ENCODE data around the gene PLCH2. TPM values are rescaled to one million over a fixed set of nuclear protein-coding genes. Genes with fewer than 3 reads are reported as not detected.

The PLCH2 gene
- total RNA-seq, 2 experiments from 2014 or later, result 9.8 to 11.8 TPM

GRCh38 chr1:2474933-2475371 lies 1.1 kb upstream of the PLCH2 start:
- ATAC-seq, result no peak
- no peak for DNase-seq
- Mint-ChIP-seq H3K9me3 (ENCODE audit: insufficient read depth) (no peaks in the 10 kb centered on the region), H3K4me1 (ENCODE audit: low read depth) (no peaks in the 10 kb centered on the region), H3K27ac (no peak overlapping the region), H3K27me3 (ENCODE audit: low read depth) (no peaks in the 10 kb centered on the region), H3K36me3 (ENCODE audit: low read depth) (no peaks in the 10 kb centered on the region), H3K4me3 (no peak overlapping the region)
- CTCF ChIA-PET, result interaction anchor here (1.1 kb wide), 1 partner anchor 59 kb away, joined by 3 read pairs; no protein-coding TSS in a partner anchor
- POLR2A ChIA-PET, result interaction anchor here (0.5 kb wide), 1 partner anchor 43 kb away, joined by 3 read pairs; no protein-coding TSS in a partner anchor

DNA sequence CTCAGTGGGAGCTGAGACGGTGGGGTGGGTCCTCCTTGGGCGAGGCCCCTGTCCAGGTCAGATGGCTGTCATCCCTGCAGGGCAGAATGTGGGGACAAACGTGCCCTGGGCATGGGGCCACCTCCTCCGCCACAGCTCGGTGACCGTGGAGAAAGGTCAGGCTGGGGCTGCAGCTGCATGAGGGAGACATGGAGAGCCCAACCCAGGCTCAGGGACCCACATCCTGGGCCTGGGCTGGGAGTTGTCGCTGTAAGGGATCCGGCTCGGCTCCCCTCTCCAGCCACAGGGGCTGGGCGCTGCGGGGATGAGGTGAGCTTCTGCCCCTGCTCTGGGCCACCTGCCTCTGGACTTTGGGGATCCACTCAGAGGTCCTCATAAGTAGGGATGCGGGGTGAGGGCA lies 518 bp upstream of the PLCH2 start:
- Mint-ChIP-seq H3K36me3 (ENCODE audit: low read depth) (no peaks in the 10 kb centered on the region), H3K27me3 (ENCODE audit: low read depth) (no peaks in the 10 kb centered on the region), H3K4me3 (no peak overlapping the region), H3K27ac (no peak overlapping the region), H3K4me1 (ENCODE audit: low read depth) (no peaks in the 10 kb centered on the region), H3K9me3 (ENCODE audit: insufficient read depth) (no peaks in the 10 kb centered on the region)
- DNase-seq, result no peak
- no peak for ATAC-seq
- ChIA-PET POLR2A (interaction anchor here (0.5 kb wide), 1 partner anchor 43 kb away, joined by 3 read pairs; no protein-coding TSS in a partner anchor), CTCF (no interaction called here)

- ChIA-PET CTCF (interaction anchor here (1.6 kb wide), 1 partner anchor 71 kb away, joined by 3 read pairs; no protein-coding TSS in a partner anchor), POLR2A (no interaction called here)
- no peak for ATAC-seq
- no peak for DNase-seq
- H3K4me1 Mint-ChIP-seq (ENCODE audit: low read depth), result no peaks in the 10 kb centered on the region
- H3K36me3 Mint-ChIP-seq (ENCODE audit: low read depth), result no peaks in the 10 kb centered on the region
- H3K27ac Mint-ChIP-seq, result no peak overlapping the region
- no peak overlapping the region for H3K4me3 Mint-ChIP-seq
- H3K9me3 Mint-ChIP-seq (ENCODE audit: insufficient read depth), result no peaks in the 10 kb centered on the region
- no peaks in the 10 kb centered on the region for H3K27me3 Mint-ChIP-seq (ENCODE audit: low read depth)
Measured at GRCh38 chr1:2477309-2477708, 1.2 kb downstream of the PLCH2 start.

DNA sequence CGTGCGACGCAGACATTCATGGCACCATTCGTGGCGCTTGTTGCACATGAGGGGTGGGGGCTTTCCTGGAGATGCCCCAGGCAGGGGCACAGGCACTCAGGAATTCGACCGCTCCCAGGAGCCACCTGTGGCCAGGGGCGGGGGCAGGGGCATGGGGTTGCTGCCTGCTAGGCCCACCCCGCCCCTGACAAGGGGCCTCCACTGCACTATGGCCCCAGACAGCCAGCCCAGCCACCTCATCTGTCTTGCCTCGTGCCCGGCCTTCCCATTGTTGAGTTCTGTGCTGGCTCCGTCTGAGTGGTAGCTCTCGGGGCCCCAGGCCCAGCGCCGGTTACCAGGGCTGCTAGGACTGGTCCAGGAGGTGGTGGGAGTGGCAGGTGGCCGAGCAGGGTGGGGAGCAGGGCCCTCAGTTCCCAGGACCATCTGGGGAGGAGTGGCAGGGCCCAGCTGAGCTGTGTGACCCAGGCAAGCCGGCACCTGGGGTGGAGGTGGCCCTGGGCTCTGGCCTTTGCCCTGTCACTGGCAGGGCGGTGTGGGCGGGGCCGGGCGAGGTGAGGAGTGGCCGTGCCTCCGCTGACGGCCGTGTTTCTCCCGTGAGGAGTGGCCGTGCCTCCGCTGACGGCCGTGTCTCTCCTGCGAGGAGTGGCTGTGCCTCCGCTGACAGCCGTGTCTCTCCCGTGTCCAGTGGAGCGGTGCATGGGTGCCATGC lies 1.9 kb downstream of the PLCH2 start:
- no peak for ATAC-seq
- H3K27ac Mint-ChIP-seq, result no peak overlapping the region
- H3K9me3 Mint-ChIP-seq (ENCODE audit: insufficient read depth), result no peaks in the 10 kb centered on the region
- H3K27me3 Mint-ChIP-seq (ENCODE audit: low read depth), result no peaks in the 10 kb centered on the region
- H3K4me1 Mint-ChIP-seq (ENCODE audit: low read depth), result no peaks in the 10 kb centered on the region
- no peak for DNase-seq
- no peak overlapping the region for H3K4me3 Mint-ChIP-seq
- H3K36me3 Mint-ChIP-seq (ENCODE audit: low read depth), result no peaks in the 10 kb centered on the region
- ChIA-PET POLR2A (interaction anchor here (0.6 kb wide), 1 partner anchor 1287 kb away, joined by 3 read pairs; no protein-coding TSS in a partner anchor), CTCF (interaction anchor here (1.6 kb wide), 1 partner anchor 71 kb away, joined by 3 read pairs; no protein-coding TSS in a partner anchor)

DNA sequence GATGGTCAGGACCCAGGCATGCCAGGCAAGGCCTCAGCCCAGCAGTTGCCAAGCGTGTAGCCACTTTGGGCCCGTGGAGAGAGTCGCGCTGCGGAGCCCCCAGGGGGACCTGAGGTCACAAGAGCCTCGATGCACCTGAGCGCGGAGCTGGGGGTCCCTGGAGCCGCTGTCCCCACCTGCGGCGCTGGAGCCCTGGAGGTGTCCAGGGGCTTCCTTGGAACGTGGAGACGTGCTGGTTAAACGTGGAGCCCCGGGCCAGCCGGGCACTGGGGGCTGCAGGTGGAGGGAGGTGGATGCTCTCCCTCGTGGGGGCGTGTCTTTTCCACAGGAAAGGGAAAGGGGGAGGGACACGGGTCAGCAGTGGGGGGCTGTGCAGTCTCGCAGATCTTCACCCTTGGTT lies 3.1 kb downstream of the PLCH2 start:
- POLR2A ChIA-PET, result no interaction called here
- H3K9me3 Mint-ChIP-seq (ENCODE audit: insufficient read depth), result no peaks in the 10 kb centered on the region
- DNase-seq (no peak), ATAC-seq (no peak)
- H3K27me3 Mint-ChIP-seq (ENCODE audit: low read depth), result no peaks in the 10 kb centered on the region
- H3K27ac Mint-ChIP-seq, result no peak overlapping the region
- no peaks in the 10 kb centered on the region for H3K4me1 Mint-ChIP-seq (ENCODE audit: low read depth)
- no peak overlapping the region for H3K4me3 Mint-ChIP-seq
- H3K36me3 Mint-ChIP-seq (ENCODE audit: low read depth), result no peaks in the 10 kb centered on the region
- CTCF ChIA-PET, result no interaction called here

DNA sequence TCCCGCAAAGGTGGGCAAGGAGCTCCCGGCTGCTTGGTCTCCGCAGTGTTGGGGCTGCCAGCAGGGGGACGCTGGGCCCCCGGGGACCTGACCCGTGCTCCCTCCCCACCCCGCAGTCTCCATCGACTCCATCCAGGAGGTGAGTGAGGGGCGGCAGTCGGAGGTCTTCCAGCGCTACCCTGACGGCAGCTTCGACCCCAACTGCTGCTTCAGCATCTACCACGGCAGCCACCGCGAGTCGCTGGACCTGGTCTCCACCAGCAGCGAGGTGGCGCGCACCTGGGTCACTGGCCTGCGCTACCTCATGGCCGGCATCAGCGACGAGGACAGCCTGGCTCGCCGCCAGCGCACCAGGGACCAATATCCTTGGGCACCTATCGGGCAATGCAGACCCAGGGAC lies 3.5 kb downstream of the PLCH2 start:
- no peaks in the 10 kb centered on the region for H3K9me3 Mint-ChIP-seq (ENCODE audit: insufficient read depth)
- no peak for DNase-seq
- H3K4me1 Mint-ChIP-seq (ENCODE audit: low read depth), result no peaks in the 10 kb centered on the region
- H3K4me3 Mint-ChIP-seq, result no peak overlapping the region
- POLR2A ChIA-PET, result no interaction called here
- no peaks in the 10 kb centered on the region for H3K27me3 Mint-ChIP-seq (ENCODE audit: low read depth)
- CTCF ChIA-PET, result no interaction called here
- H3K36me3 Mint-ChIP-seq (ENCODE audit: low read depth), result no peaks in the 10 kb centered on the region
- no peak for ATAC-seq
- H3K27ac Mint-ChIP-seq, result no peak overlapping the region

- H3K36me3 Mint-ChIP-seq (ENCODE audit: low read depth), result no peaks in the 10 kb centered on the region
- no peak for DNase-seq
- H3K4me3 Mint-ChIP-seq, result no peak overlapping the region
- H3K4me1 Mint-ChIP-seq (ENCODE audit: low read depth), result no peaks in the 10 kb centered on the region
- H3K9me3 Mint-ChIP-seq (ENCODE audit: insufficient read depth), result no peaks in the 10 kb centered on the region
- POLR2A ChIA-PET, result no interaction called here
- no peaks in the 10 kb centered on the region for H3K27me3 Mint-ChIP-seq (ENCODE audit: low read depth)
- ATAC-seq, result no peak
- CTCF ChIA-PET, result interaction anchor here (0.8 kb wide), 1 partner anchor 44 kb away, joined by 3 read pairs; no protein-coding TSS in a partner anchor
- no peak overlapping the region for H3K27ac Mint-ChIP-seq
Measured at GRCh38 chr1:2480236-2480985, 4.3 kb downstream of the PLCH2 start.

- no peaks in the 10 kb centered on the region for H3K4me1 Mint-ChIP-seq (ENCODE audit: low read depth)
- ChIA-PET CTCF (no interaction called here), POLR2A (no interaction called here)
- H3K27ac Mint-ChIP-seq, result no peak overlapping the region
- ATAC-seq (no peak), DNase-seq (no peak)
- no peaks in the 10 kb centered on the region for H3K36me3 Mint-ChIP-seq (ENCODE audit: low read depth)
- no peak overlapping the region for H3K4me3 Mint-ChIP-seq
- H3K9me3 Mint-ChIP-seq (ENCODE audit: insufficient read depth), result no peaks in the 10 kb centered on the region
- no peaks in the 10 kb centered on the region for H3K27me3 Mint-ChIP-seq (ENCODE audit: low read depth)
Measured at GRCh38 chr1:2480986-2481364, 4.9 kb downstream of the PLCH2 start.

DNA sequence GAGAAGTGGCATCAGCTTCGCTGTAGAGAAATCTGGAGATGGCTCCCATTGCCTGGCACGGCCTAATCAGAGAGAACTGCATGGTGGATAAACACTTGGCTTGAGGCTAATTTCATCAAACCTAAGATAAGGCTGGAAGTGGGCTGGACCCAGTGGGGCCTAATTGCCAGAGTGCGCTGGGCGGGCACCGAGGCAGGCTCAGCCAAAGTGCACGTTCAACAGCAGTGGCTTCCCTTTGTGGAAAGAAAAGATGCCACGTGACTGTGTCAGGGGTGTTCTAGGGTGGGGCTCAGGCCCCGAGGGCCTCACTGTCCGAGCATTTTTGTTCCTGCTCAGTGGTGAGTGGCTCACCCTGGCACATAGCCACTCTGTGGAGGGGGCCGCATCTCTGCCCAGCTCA lies 5.8 kb downstream of the PLCH2 start:
- no peaks in the 10 kb centered on the region for H3K4me1 Mint-ChIP-seq (ENCODE audit: low read depth)
- ChIA-PET CTCF (interaction anchor here (0.5 kb wide), 1 partner anchor 689 kb away, joined by 3 read pairs; no protein-coding TSS in a partner anchor), POLR2A (interaction anchor here (0.6 kb wide), 1 partner anchor 306 kb away, joined by 4 read pairs; no protein-coding TSS in a partner anchor)
- ATAC-seq, result no peak
- H3K36me3 Mint-ChIP-seq (ENCODE audit: low read depth), result no peaks in the 10 kb centered on the region
- no peak for DNase-seq
- H3K27ac Mint-ChIP-seq, result no peak overlapping the region
- no peak overlapping the region for H3K4me3 Mint-ChIP-seq
- H3K27me3 Mint-ChIP-seq (ENCODE audit: low read depth), result no peaks in the 10 kb centered on the region
- no peaks in the 10 kb centered on the region for H3K9me3 Mint-ChIP-seq (ENCODE audit: insufficient read depth)

GRCh38 chr1:2482588-2482987 lies 6.5 kb downstream of the PLCH2 start:
- Mint-ChIP-seq H3K4me1 (ENCODE audit: low read depth) (no peaks in the 10 kb centered on the region), H3K4me3 (no peak overlapping the region), H3K36me3 (ENCODE audit: low read depth) (no peaks in the 10 kb centered on the region), H3K27me3 (ENCODE audit: low read depth) (no peaks in the 10 kb centered on the region), H3K27ac (no peak overlapping the region), H3K9me3 (ENCODE audit: insufficient read depth) (peaks cover under 1% of the 10 kb centered on the region)
- POLR2A ChIA-PET, result interaction anchor here (0.6 kb wide), 1 partner anchor 307 kb away, joined by 4 read pairs; no protein-coding TSS in a partner anchor
- ATAC-seq, result no peak
- CTCF ChIA-PET, result interaction anchor here (0.5 kb wide), 1 partner anchor 689 kb away, joined by 3 read pairs; no protein-coding TSS in a partner anchor
- DNase-seq, result no peak

DNA sequence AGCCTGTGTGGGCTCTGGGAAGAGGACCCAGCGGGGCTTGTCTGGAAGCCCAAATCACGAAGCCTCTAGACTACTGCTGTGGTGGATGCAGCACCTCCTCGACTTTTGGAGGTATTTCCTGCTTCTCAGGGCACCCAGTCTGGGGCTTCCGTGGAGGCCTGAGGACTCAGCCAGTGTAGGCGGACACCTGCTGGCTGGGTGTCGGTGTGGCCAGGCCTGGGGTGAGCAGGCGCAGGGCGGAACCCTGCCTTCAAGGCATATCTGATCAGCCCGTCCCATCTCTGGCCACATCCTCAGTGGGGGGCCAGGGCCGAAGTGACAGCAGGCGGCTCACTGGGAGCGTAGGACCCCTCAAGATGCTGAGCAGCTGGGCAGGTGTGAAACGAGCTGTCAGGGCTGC lies 6.9 kb downstream of the PLCH2 start:
- DNase-seq (no peak), ATAC-seq (no peak)
- H3K4me3 Mint-ChIP-seq, result no peak overlapping the region
- no peaks in the 10 kb centered on the region for H3K27me3 Mint-ChIP-seq (ENCODE audit: low read depth)
- H3K27ac Mint-ChIP-seq, result no peak overlapping the region
- H3K4me1 Mint-ChIP-seq (ENCODE audit: low read depth), result no peaks in the 10 kb centered on the region
- ChIA-PET POLR2A (no interaction called here), CTCF (no interaction called here)
- no peaks in the 10 kb centered on the region for H3K36me3 Mint-ChIP-seq (ENCODE audit: low read depth)
- peaks cover 5% of the 10 kb centered on the region for H3K9me3 Mint-ChIP-seq (ENCODE audit: insufficient read depth)

GRCh38 chr1:2483970-2484369 lies 7.9 kb downstream of the PLCH2 start:
- DNase-seq (no peak), ATAC-seq (no peak)
- Mint-ChIP-seq H3K27me3 (ENCODE audit: low read depth) (no peaks in the 10 kb centered on the region), H3K36me3 (ENCODE audit: low read depth) (no peaks in the 10 kb centered on the region), H3K4me3 (no peak overlapping the region), H3K27ac (peak overlapping the region; percentile 1), H3K9me3 (ENCODE audit: insufficient read depth) (peaks cover 5% of the 10 kb centered on the region), H3K4me1 (ENCODE audit: low read depth) (no peaks in the 10 kb centered on the region)
- ChIA-PET CTCF (no interaction called here), POLR2A (no interaction called here)
